Astrocyte of the cerebellum (primary cell): ENCODE measurements around the gene TRPV4.
"Not testable (repeated sequence)": the region's sequence is repeated elsewhere in the genome, so short reads cannot be mapped to it uniquely, and the experiment has no call there.

Experiments
- DNase-seq: peaks from one replicate; pipeline ENCODE4 v3.0.0-alpha.2; 2011; ENCODE audit warnings: low read depth
- H3K4me3 ChIP-seq: 2 replicates; pipeline ENCODE4 v1.5.1; 2011; ENCODE audit warnings: mild to moderate bottlenecking, low read depth, low read length, moderate library complexity
- CTCF ChIP-seq: IDR thresholded peaks from 2 replicates; pipeline ENCODE4 v1.5.1; 2012; ENCODE audit warnings: low read length, low read depth, moderate library complexity, mild to moderate bottlenecking; ENCODE audit errors: missing control alignments
- in situ Hi-C: cut with HindIII; loops from 2 replicates; pipeline ENCODE4 v1.10.0; 2017; ENCODE audit warnings: low sequenced_read_pairs

Gene TRPV4

DNA sequence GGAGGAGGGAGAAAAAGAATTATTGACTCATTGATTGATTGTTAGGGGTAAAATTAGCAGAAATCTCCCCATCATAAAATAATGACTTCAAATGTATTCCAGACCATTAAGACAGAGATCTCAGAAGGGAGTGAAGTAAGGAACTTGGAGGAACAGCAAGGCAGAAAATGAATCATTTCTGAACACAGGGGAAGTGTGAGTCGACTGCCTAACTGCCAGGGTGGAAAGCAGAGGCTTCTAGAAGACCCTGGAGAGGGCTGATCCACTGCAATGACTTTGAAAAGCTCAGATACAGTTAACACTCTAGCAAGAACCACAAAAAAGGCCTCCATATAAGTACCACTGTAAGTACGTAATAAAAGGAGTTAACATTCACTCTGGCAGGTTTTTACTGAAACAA is 37.5 kb upstream of the TRPV4 start:
- H3K4me3 ChIP-seq, result no peak overlapping the region
- TF ChIP-seq CTCF, result no peak
- no peak for DNase-seq
- in situ Hi-C loops, result loop anchor here (10.0 kb wide), 1 partner anchor 94 kb away; no protein-coding TSS in a partner anchor

DNA sequence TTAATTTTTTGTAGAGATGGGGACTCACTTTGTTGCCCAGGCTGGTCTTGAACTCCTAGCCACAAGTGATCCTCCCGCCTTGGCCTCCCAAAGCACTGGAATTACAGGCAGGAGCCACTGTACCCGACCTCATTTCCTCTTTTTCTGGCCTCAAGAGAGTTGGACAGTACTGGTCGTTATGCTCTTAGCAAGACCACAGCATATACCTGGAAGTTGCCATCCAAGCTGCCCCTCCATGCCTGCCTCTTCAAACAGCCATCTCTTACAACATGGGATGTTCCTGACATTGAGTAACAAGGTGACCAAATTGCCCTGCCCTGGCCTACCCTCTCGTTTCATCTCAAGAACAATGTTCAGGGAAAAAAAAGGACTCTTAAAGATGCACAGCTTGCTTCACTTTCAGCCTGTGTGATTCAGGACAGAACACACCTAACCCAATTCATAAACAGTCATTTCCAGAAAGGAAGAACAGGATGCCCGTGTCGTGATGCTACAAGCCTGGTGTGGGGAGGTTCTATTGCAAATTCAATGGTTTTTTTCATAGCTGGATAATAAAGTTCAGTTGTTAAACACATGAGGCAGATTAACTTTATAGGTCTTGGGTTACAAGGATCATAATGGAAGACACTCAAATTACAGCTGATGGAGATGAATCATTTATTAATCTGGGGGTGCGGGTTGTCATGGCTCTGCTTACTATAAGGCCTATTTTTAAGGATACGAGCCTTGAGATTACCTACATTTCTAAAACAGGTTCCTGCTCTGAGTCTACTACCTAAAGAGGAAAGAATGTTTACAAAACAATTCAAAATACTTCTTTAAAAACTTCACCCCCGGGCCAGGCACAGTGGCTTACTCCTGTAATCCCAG is 35.2 kb upstream of the TRPV4 start:
- in situ Hi-C loops, result no loop called here
- TF ChIP-seq CTCF, result no peak
- DNase-seq, result no peak
- H3K4me3 ChIP-seq, result no peak overlapping the region

DNA sequence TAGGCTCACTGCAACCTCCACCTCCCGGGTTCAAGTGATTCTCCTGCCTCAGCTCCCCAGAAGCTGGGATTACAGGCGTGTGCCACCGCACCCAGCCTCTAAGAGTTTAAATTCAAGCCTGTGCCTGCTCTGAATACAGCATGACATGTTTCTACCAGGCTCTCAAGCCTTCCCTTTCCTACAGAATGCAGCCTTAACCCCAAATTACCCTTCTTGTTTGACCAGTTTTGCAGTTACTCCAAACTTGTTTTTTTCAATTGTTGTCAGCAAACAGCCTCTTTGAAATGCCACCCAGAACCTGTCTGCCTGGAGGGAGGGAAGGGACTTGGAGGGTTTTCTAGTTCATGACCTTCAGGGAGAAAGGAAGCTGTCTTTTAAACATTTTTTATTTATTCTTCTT is 31.7 kb upstream of the TRPV4 start:
- no peak overlapping the region for H3K4me3 ChIP-seq
- TF ChIP-seq CTCF, result no peak
- in situ Hi-C loops, result no loop called here
- no peak for DNase-seq

GRCh38 chr12:109863847-109864712 is 30.9 kb upstream of the TRPV4 start:
- no peak for DNase-seq
- in situ Hi-C loops, result no loop called here

DNA sequence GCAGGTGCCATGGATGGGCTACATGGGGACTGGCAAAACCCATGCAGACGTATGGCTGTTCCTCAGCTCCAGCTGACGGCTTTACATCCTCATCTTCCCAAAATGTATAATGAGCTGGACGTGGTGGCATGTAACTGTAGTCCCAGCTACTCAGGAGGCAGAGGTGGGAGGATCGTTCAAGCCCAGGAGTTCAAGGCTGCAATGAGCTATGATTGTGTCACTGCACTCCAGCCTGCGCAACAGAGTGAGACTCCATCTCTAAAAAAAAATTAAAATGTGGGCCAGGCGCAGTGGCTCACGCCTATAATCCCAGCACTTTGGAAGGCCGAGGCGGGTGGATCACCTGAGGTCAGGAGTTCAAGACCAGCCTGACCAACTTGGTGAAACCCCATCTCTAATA is 29.3 kb upstream of the TRPV4 start:
- DNase-seq, H3K4me3 ChIP-seq, in situ Hi-C loops: not testable (repeated sequence)

More at GRCh38 chr12:109863847-109864712, 30.9 kb upstream of the TRPV4 start:
- H3K4me3 ChIP-seq, result no peak overlapping the region
- no peak for TF ChIP-seq CTCF

DNA sequence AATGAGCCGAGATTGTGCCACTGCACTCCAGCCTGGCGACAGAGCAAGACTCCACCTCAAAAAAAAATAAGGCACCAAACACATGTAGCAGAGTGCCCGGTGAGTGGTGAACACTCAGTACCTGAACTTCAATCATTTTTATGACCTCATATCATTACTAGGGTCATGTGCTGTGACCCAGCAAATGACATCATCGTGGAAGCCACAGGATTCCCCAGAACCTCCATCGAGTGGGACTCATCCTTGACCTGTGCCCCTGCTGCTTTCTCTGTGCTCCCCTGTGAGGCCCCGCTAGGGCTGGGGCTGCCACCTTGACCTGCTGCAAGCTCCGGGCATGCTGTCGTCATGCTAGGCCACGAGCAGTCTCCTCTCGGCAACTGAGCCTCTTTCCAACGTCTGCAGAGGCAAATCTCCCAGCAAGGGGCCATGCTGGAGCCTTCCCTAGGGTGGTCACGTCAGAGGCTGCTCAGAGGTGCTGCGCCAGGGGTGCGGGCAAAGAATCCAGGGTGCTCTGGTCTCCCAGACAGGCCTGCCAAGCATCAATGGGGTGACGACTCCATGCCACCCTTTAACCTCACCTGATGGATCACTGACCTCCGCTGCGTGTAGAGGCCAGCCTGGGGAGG is 28.6 kb upstream of the TRPV4 start:
- in situ Hi-C loops, result no loop called here
- DNase-seq, result no peak
- TF ChIP-seq CTCF, result no peak

DNA sequence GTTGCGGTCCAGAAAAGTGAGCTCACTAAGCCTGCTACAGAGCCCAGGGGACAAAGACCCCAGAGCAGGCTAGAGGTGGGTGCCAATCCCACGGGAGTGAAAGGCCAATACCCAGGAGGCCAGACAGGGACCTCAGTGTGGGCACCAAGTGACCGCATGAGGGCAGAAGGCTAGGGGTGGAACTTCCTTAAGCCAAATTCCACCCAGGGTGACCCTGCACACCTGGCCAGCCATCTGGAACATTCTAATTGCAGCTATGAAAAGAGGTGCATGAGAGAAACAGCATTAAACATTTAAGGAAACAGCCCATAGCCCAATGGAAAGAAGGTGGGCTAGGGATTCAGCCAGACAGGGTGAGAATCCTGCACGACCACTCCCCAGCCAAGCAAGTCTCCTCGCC is 27.8 kb upstream of the TRPV4 start:
- H3K4me3 ChIP-seq, result no peak overlapping the region
- TF ChIP-seq CTCF, result no peak
- DNase-seq, result no peak
- in situ Hi-C loops, result no loop called here

More for the DNA sequence above, 28.6 kb upstream of the TRPV4 start:
- H3K4me3 ChIP-seq, result no peak overlapping the region
